ENCODE measurements around the gene MRPL30. TPM values are rescaled to one million over a fixed set of nuclear protein-coding genes. Genes with fewer than 3 reads are reported as not detected.

The MRPL30 gene
- total RNA-seq, 1 experiment from 2014 or later: 28.7 TPM

- Mint-ChIP-seq H3K27ac (no peak overlapping the region), H3K4me3 (no peak overlapping the region), H3K4me1 (peaks cover 4% of the 10 kb centered on the region), H3K36me3 (peaks cover 42% of the 10 kb centered on the region), H3K27me3 (ENCODE audit: low read depth) (no peaks in the 10 kb centered on the region), H3K9me3 (peaks cover 9% of the 10 kb centered on the region; the same call in 1 of the 2 replicates)
- CTCF ChIA-PET: no interaction called here
- DNase-seq (ENCODE audit: low spot score) (no peak), ATAC-seq (no peak)
- TF ChIP-seq NR1H2 (CRISPR knock-in tag; IDR thresholded peaks at IDR 0.05): no peak
- TF ChIP-seq ARID4B (CRISPR knock-in tag; IDR thresholded peaks at IDR 0.05; ENCODE audit: borderline replicate concordance): no peak
- TF ChIP-seq NFE2L1 (CRISPR knock-in tag; IDR thresholded peaks at IDR 0.05): no peak
- no peak for TF ChIP-seq NFATC4 (CRISPR knock-in tag; IDR thresholded peaks at IDR 0.05)
- POLR2A ChIA-PET: no interaction called here
Observed at GRCh38 chr2:99187011-99187410, 6.0 kb downstream of the MRPL30 start.

- no peak overlapping the region for H3K4me3 Mint-ChIP-seq
- CTCF ChIA-PET: no interaction called here
Observed at GRCh38 chr2:99188357-99188756, 7.4 kb downstream of the MRPL30 start.

More at GRCh38 chr2:99188357-99188756, 7.4 kb downstream of the MRPL30 start:
- Mint-ChIP-seq H3K36me3 (peaks cover 52% of the 10 kb centered on the region), H3K27ac (no peak overlapping the region), H3K9me3 (peaks cover 12% of the 10 kb centered on the region; the same call in 1 of the 2 replicates), H3K27me3 (ENCODE audit: low read depth) (no peaks in the 10 kb centered on the region), H3K4me1 (no peaks in the 10 kb centered on the region)
- TF ChIP-seq ZNF263 (CRISPR knock-in tag; IDR thresholded peaks at IDR 0.05; ENCODE audit: low read depth) (no peak), ZNF416 (CRISPR knock-in tag; IDR thresholded peaks at IDR 0.05) (no peak), RELA (CRISPR knock-in tag; IDR thresholded peaks at IDR 0.05; ENCODE audit: borderline replicate concordance) (no peak), AFF4 (CRISPR knock-in tag; IDR thresholded peaks at IDR 0.05; ENCODE audit: borderline replicate concordance) (no peak), MLX (CRISPR knock-in tag; IDR thresholded peaks at IDR 0.05) (no peak), ERG (CRISPR knock-in tag; IDR thresholded peaks at IDR 0.05) (no peak), GRHL2 (CRISPR knock-in tag; IDR thresholded peaks at IDR 0.05; ENCODE audit: insufficient replicate concordance, severe bottlenecking) (no peak), NR1H2 (CRISPR knock-in tag; IDR thresholded peaks at IDR 0.05) (no peak), ELF4 (CRISPR knock-in tag; IDR thresholded peaks at IDR 0.05; ENCODE audit: low read depth) (no peak), ZMAT4 (CRISPR knock-in tag; IDR thresholded peaks at IDR 0.05) (no peak), CREB1 (CRISPR knock-in tag; IDR thresholded peaks at IDR 0.05) (no peak), CDX4 (CRISPR knock-in tag; IDR thresholded peaks at IDR 0.05; ENCODE audit: borderline replicate concordance) (no peak), NFATC4 (CRISPR knock-in tag; IDR thresholded peaks at IDR 0.05) (no peak), ZNF396 (CRISPR knock-in tag; IDR thresholded peaks at IDR 0.05; ENCODE audit: borderline replicate concordance) (no peak), ZNF121 (CRISPR knock-in tag; IDR thresholded peaks at IDR 0.05) (no peak), NR3C1 (CRISPR knock-in tag; conservative IDR thresholded peaks at IDR 0.05; ENCODE audit: low read depth) (no peak), RORB (CRISPR knock-in tag; IDR thresholded peaks at IDR 0.05) (no peak)
- DNase-seq (ENCODE audit: low spot score): no peak
- POLR2A ChIA-PET: no interaction called here
- ATAC-seq: no peak
